Cardiac muscle cell (in vitro differentiated cells and primary cell): ENCODE results near the gene ATP2B2. TPM values are rescaled to one million over a fixed set of nuclear protein-coding genes. Genes with fewer than 3 reads are reported as not detected.

ENCODE experiments used
- DNase-seq, 2 donors: peaks; one replicate each; pipeline versions ENCODE4 v3.0.0 to v3.0.0-alpha.2; 2010 to 2017; ENCODE audit warnings: low read depth in 1 of 2, low spot score in 1 of 2
- H3K27ac ChIP-seq: fragments of 200-600 bp; sonication (generic); 2 replicates; pipeline ENCODE4 v1.5.1; 2016
- H3K27me3 ChIP-seq: fragments of 200-600 bp; sonication (generic); 2 replicates; pipeline ENCODE4 v1.6.0; 2016; ENCODE audit warnings: control low read depth
- H3K36me3 ChIP-seq: fragments of 200-600 bp; sonication (generic); 2 replicates; pipeline ENCODE4 v1.5.1; 2016; ENCODE audit warnings: control low read depth
- H3K4me1 ChIP-seq: fragments of 200-600 bp; sonication (generic); 2 replicates; pipeline ENCODE4 v1.8.1; 2017; ENCODE audit warnings: low read depth, mild to moderate bottlenecking, mixed run types
- H3K4me3 ChIP-seq: fragments of 200-600 bp; sonication (generic); 2 replicates; pipeline ENCODE4 v1.5.1; 2016; ENCODE audit warnings: mild to moderate bottlenecking
- H3K9me3 ChIP-seq: fragments of 200-600 bp; sonication (generic); 2 replicates; pipeline ENCODE4 v1.5.1; 2017; ENCODE audit warnings: low read depth, mild to moderate bottlenecking, control low read depth
- polyA plus RNA-seq: library from polyadenylated mRNA; unstranded; fragments of >200 nt; fragmentation: Nextera tagmentation; extraction: Ambion mirVana; gene quantifications from 2 replicates; pipeline ENCODE4 v1.2.1, GENCODE V29; 2016
- total RNA-seq: library from RNA; depleted of rRNA; stranded (reverse); fragments of >200 nt; gene quantifications from 2 replicates; pipeline ENCODE4 v1.2.3, GENCODE V29; 2016
- TF ChIP-seq, protein P1 (sequence below): IDR thresholded peaks from 2 replicates; pipeline ENCODE4 v1.5.1; 2012; ENCODE audit warnings: low read depth, mild to moderate bottlenecking, low read length

The ATP2B2 gene
- total and polyA plus RNA-seq, 2 experiments from 2014 or later = 0.22 to 0.77 TPM

DNA sequence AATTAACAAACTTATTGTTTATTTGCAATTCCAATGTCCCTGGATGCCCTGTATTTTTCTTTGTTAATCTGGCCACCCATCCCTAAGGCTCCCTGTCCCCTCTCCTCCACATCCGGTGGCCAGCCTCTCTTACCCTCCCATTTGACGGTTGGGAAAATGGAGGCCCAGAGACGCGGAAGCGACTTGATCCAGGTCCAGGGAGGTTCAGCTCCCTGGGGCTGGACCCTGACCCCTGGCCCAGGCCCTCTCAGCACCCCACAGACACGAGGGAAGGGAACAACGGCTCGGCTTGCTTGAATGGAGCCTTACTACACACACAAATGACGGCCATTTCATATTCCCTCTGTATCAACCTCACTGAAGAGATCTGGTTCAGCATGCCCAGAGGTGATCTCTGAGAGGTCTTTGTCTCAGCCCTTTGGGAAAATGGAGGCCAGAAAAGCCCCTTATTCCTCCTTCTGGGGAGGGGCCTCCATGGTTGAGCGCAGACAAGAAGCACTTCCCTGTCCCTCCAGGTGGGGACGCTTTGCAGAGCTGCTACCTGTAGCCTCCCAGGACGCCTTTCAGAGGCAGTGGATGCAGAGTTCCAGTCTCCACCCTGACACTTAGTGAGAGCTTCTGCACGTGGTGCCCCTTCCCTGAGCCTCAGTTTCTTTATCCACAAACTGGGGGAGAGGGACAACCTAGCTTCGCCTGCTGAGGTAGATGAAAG is 82.1 kb downstream of the ATP2B2 start:
- TF ChIP-seq, protein P1, sequence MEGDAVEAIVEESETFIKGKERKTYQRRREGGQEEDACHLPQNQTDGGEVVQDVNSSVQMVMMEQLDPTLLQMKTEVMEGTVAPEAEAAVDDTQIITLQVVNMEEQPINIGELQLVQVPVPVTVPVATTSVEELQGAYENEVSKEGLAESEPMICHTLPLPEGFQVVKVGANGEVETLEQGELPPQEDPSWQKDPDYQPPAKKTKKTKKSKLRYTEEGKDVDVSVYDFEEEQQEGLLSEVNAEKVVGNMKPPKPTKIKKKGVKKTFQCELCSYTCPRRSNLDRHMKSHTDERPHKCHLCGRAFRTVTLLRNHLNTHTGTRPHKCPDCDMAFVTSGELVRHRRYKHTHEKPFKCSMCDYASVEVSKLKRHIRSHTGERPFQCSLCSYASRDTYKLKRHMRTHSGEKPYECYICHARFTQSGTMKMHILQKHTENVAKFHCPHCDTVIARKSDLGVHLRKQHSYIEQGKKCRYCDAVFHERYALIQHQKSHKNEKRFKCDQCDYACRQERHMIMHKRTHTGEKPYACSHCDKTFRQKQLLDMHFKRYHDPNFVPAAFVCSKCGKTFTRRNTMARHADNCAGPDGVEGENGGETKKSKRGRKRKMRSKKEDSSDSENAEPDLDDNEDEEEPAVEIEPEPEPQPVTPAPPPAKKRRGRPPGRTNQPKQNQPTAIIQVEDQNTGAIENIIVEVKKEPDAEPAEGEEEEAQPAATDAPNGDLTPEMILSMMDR = no peak

DNA sequence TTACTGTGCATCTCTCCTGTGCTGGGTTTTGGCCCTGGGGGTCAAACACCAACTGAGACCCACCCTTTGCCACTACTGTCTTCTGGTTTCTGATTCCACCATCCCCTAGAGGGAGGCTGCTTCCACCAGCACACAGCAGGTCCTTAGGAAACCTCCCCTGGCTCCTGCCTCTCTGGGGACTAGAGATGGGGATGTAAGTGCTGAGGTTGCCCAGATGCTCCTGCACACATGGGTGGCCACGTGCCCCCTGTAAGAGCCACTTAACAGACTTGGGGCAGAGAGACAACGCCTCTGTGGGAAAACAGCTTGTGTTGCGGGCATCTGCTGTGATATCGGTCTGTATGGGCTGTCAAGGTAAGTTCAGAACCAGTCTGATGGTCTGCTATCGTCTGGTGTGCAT is 83.4 kb downstream of the ATP2B2 start:
- no peak overlapping the region for H3K4me3 ChIP-seq
- TF ChIP-seq, protein P1 = no peak
- H3K4me1 ChIP-seq = no peaks in the 10 kb centered on the region
- H3K9me3 ChIP-seq = no peaks in the 10 kb centered on the region
- no peaks in the 10 kb centered on the region for H3K36me3 ChIP-seq
- DNase-seq = no peak
- H3K27ac ChIP-seq = no peak overlapping the region
- no peaks in the 10 kb centered on the region for H3K27me3 ChIP-seq

More for the DNA sequence above, 82.1 kb downstream of the ATP2B2 start:
- Histone ChIP-seq H3K9me3 (no peaks in the 10 kb centered on the region), H3K27ac (no peak overlapping the region), H3K27me3 (no peaks in the 10 kb centered on the region), H3K36me3 (no peaks in the 10 kb centered on the region), H3K4me3 (no peak overlapping the region), H3K4me1 (no peaks in the 10 kb centered on the region)
- DNase-seq = no peak

DNA sequence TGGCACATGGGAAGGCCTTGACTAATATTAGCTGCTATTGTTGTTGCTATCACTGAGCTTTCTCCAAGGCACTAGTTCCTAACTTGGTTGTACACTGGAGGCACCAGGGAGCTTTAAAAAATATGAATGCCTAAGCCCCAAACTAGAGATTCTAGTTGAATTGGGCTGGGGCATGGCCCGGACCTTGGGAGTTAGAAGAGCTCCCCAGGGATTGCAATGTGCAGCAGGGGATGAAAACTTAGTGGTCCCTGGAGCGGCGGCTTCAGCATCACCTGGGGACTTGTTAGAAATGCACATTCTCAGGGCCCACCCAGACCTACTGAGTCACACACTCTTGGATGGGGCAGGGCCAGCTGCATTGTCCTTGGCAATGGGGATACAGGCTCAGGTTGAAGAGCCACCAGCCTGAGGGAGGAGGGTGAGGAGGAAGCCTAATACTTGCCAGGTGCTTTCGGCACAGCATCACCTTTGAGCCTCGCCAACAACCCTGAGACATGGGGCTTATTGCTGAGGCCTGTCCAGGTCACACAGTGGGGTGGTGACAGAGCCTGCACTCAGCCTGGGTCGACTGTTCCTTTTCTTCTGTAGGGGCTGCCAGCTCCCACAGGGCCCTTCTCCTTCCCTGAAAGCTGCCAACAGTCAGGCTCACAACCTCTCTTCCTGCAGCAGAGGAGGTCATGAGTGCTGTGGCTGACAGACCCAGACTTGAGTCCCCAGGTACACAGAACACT is 84.5 kb downstream of the ATP2B2 start:
- no peak for DNase-seq
- Histone ChIP-seq H3K27me3 (no peaks in the 10 kb centered on the region), H3K4me1 (no peaks in the 10 kb centered on the region), H3K27ac (no peak overlapping the region), H3K36me3 (no peaks in the 10 kb centered on the region), H3K4me3 (no peak overlapping the region), H3K9me3 (no peaks in the 10 kb centered on the region)
- TF ChIP-seq, protein P1 = no peak

DNA sequence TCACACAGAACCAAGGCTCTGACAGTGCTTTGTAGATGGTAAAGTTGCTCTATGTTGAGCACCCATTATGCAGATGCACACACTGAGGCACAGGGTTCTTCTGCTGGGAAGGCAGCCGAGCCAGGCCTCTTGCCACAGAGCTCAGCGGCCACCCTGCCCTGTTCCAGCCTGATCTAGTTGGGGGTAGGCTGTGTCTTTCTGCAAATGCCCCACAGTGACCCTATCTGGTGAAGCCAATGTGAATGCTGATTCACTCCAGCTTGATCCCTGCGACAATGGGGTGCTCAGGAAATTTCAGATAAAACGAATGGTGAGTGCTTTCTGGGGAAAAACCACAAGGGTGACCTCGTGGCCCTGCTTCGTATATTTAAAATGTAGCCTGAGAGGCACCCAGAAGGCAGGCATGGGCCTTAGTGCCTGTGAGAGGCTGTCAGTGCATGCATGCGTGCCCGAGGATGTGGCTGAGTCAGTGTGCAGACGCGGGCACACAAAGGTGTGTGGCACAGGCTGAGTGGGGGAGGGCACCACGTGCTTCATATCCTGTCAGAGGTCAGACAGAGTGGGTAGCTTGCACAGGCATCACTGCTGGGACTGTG is 85.7 kb downstream of the ATP2B2 start:
- no peak overlapping the region for H3K4me3 ChIP-seq
- H3K9me3 ChIP-seq = no peaks in the 10 kb centered on the region
- DNase-seq = no peak
- H3K36me3 ChIP-seq = no peaks in the 10 kb centered on the region
- H3K27ac ChIP-seq = no peak overlapping the region
- H3K27me3 ChIP-seq = no peaks in the 10 kb centered on the region
- no peaks in the 10 kb centered on the region for H3K4me1 ChIP-seq
- TF ChIP-seq, protein P1 = no peak

DNA sequence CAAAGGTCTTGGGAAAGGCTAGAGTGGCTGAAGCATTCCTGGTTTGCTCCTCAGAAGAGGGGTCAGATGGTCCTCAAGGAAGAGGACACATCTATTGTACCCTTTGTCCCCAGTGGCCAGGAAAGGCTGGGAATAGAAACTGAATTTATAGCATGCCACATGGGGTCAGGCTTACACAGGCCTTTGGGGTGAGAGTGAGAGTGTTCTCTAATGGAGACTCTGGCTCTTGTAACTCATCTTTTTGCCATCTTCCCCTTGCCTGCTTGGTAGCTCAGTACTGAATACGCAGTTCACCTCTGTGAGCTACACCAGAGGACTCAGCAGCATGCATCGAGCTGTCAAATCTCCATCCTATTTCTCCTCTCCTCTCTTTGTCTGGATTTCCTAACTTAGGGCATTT is 87.5 kb downstream of the ATP2B2 start:
- Histone ChIP-seq H3K36me3 (no peaks in the 10 kb centered on the region), H3K4me3 (no peak overlapping the region), H3K27me3 (no peaks in the 10 kb centered on the region), H3K4me1 (no peaks in the 10 kb centered on the region), H3K27ac (no peak overlapping the region), H3K9me3 (no peaks in the 10 kb centered on the region)
- TF ChIP-seq, protein P1 = peak; percentile 15
- peak in 1 of 2 donors; percentile 34 for DNase-seq
